Ovary (tissue), 3 donors: Measurements from ENCODE around the gene IFIT2.

Experiments used
- CTCF ChIP-seq, 3 donors: fragments of 450-650 bp in 2 of 3; fragments of 200-600 bp in 1 of 3; IDR thresholded peaks; one replicate each; pipeline versions ENCODE4 v1.5.1 to v1.8.0; 2016 to 2022; ENCODE audit warnings: antibody characterized with exemption in 3 of 3, mild to moderate bottlenecking in 1 of 3
- EP300 ChIP-seq: sonication (generic); formaldehyde crosslinking; IDR thresholded peaks from one replicate; pipeline ENCODE4 v1.6.1; 2017; ENCODE audit warnings: antibody characterized with exemption
- POLR2A ChIP-seq: fragments of 450-650 bp; IDR thresholded peaks from one replicate; pipeline ENCODE4 v1.6.1; 2017; ENCODE audit warnings: antibody characterized with exemption, mild to moderate bottlenecking, moderate library complexity
- donor health status: DM: no; HTN: no; CAD: no.

GRCh38 chr10:89309156-89310055, 7.6 kb downstream of the IFIT2 start:
- TF ChIP-seq CTCF (IDR thresholded peaks at IDR 0.05) (no peak), POLR2A (no peak), EP300 (no peak)
